Stimulated activated CD4-positive, alpha-beta T cell treated with anti-CD3 and anti-CD28 coated beads, Interleukin-15, amount 100 ng/mL, for 48 hours (primary cell): ENCODE results near the gene LRRC58.
"Not testable (repeated sequence)": the region's sequence is repeated elsewhere in the genome, so short reads cannot be mapped to it uniquely, and the experiment has no call there.

Experiments
- DNase-seq, 2 donors: peaks; one replicate each; pipeline ENCODE4 v3.0.0-alpha.2; 2020; ENCODE audit warnings: low read depth in 2 of 2

LRRC58 gene

GRCh38 chr3:120348991-120349854, at the start of gene LRRC58:
LRRC58 (minus strand) TSS chr3:120349354; CDS start chr3:120349243, 111 bp downstream.
- peak; percentile 72 to 80 for DNase-seq

- no peak for DNase-seq
Measured at GRCh38 chr3:120396469-120396868, 47.3 kb upstream of the LRRC58 start.

DNA sequence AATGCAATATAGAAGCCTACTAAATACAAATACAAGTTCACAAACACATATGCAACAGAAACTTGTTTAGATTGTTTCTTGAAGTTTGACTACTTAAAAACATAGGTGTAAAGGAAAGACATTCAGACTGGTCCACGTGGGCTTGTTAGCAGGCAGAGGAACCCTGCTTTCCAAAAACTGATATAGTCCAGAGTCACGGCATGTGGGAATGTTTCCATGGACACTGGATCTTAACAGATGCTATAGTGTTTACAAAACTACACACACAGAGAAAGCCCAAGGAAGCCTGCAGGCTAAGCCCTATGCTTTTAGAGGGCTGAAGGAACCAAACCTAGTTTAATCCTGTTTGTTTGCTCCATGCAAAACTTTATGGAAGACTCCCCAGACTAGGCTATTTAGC, 45.2 kb upstream of the LRRC58 start:
- DNase-seq = no peak

- DNase-seq = no peak
Measured at GRCh38 chr3:120393761-120394160, 44.6 kb upstream of the LRRC58 start.

DNA sequence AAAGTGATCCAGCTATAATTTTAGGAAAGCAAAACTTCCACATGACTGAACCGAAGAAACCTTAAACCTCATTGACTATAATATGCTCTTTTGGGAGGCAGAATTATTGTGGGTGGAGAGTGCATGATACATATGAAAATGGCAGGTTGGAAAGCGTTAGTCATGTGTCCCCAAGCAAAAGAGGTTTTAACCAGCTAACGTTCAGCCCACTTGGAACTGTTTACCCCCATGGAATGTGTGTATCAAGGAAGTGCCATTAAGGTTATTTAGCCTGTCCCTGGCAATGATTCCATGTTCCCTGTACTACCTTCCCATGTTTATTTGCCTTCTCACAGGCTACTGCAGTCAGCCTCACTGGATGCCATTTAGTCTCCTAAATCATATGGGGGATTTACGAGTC, 44.1 kb upstream of the LRRC58 start:
- no peak for DNase-seq

DNA sequence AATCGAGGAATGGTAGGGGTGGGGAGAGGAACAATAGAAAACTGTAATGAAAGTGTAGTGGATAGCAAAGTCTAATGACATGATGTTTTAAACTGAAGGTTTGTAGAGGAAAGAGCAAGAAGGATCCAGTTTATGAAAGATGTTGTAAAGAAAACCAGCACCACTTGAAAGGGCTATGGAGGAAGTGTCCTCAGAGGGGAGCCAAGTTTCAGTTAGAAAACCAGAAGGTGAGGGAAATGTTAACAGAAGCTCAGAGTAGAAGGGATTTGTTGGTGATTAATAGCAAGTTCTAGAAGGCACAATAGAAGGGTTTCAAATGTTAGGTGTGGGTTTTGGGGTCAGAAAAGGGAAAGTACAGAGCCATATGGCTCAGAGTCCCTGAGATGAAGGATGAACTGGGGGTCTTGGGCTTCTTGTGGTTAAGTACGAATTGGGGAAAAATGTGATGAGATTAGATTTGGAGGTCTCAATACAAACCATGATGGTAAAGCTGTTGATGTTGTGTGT, 33.8 kb upstream of the LRRC58 start:
- DNase-seq = no peak

- DNase-seq = no peak
Measured at GRCh38 chr3:120381503-120381902, 32.3 kb upstream of the LRRC58 start.

DNA sequence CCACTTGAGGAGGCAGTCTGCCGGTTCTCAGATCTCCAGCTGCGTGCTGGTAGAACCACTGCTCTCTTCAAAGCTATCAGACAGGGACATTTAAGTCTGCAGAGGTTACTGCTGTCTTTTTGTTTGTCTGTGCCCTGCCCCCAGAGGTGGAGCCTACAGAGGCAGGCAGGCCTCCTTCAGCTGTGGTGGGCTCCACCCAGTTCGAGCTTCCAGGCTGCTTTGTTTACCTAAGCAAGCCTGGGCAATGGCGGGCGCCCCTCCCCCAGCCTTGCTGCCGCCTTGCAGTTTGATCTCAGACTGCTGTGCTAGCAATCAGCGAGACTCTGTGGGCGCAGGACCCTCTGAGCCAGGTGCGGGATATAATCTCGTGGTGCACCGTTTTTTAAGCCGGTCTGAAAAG, 28.8 kb upstream of the LRRC58 start:
- DNase-seq = not testable (repeated sequence)

DNA sequence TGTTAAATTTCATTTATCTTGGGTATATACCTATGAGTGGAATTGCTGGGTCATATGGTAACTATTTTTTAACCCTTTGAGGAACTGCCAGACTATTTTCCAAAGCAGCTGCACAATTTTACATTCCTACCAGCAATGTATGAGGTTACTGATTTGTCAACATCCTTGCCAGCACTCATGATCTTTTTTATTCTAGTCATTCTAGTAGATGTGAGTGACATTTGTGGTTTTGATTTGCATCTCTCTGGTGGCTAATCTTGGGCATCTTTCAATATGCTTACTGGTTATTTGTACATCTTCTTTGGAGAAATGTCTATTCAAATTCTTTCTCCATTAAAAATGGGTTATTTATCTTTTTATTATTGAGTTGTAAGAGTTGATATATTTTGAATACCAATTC, 21.3 kb upstream of the LRRC58 start:
- no peak for DNase-seq

GRCh38 chr3:120369037-120369467, 19.9 kb upstream of the LRRC58 start:
- no peak for DNase-seq

- no peak for DNase-seq
Measured at GRCh38 chr3:120368172-120368571, 19.0 kb upstream of the LRRC58 start.

DNA sequence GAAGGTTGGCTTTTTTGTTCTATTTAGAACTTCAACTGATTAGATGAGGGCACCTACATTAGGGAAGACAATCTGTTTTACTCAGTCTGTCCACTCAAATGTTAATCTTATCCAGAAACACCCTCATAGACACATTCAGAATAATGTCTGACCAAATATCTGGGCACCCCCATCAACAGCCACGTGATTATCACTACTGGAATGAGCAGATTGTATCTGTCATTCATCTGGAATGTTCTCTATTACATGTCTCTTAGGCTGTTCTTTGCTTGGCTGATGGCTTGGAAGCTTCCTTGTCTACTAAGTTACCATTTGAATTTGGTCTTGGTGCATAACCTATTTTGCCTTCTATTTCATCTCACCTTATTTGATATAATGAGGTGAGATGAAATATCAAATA, 15.7 kb upstream of the LRRC58 start:
- no peak for DNase-seq

DNA sequence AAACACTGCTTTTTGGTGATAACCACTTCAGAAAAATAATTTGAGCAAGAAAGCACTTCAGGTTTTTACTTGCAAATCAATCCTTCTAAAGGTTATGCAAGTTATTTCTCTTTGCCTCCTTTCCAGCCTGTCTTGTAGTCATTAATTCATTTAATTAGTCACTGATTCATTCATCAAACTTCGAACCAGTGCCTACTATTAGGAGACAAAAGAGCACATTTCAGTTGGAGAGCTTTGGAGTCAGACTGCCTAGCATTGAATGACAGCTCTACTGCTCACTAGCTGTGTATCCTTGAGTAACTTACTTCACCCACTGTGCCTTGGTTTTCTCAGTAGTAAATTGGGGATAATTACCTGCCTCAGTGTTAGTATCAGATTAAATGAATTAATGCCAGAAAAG, 14.9 kb upstream of the LRRC58 start:
- DNase-seq = no peak

- DNase-seq = no peak
Measured at GRCh38 chr3:120357807-120358206, 8.7 kb upstream of the LRRC58 start.

GRCh38 chr3:120355486-120355885, 6.3 kb upstream of the LRRC58 start:
- DNase-seq = no peak

- DNase-seq = no peak
Measured at GRCh38 chr3:120353463-120353862, 4.3 kb upstream of the LRRC58 start.

DNA sequence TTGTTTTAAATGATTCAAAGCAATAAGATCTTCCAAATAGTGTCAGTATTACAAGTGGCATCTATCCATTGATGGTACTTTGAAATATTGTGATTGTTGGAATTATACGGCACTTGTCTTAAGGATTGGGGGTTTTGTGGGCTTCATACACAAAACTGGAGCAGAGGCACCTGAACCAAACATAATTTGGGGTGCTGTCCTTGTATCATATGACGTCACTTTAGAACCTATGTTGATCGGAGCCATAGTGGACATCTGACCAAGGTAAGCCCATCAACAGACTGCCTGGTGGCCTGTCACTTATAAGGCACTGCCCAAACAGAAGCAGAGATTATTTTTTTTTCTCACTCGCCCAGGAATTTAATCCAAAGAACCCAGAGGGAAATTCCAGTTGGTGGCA, 2.9 kb upstream of the LRRC58 start:
- no peak for DNase-seq

- no peak for DNase-seq
Measured at GRCh38 chr3:120350401-120350941, 1.3 kb upstream of the LRRC58 start.

GRCh38 chr3:120349855-120350125, 636 bp upstream of the LRRC58 start:
- DNase-seq = no peak

DNA sequence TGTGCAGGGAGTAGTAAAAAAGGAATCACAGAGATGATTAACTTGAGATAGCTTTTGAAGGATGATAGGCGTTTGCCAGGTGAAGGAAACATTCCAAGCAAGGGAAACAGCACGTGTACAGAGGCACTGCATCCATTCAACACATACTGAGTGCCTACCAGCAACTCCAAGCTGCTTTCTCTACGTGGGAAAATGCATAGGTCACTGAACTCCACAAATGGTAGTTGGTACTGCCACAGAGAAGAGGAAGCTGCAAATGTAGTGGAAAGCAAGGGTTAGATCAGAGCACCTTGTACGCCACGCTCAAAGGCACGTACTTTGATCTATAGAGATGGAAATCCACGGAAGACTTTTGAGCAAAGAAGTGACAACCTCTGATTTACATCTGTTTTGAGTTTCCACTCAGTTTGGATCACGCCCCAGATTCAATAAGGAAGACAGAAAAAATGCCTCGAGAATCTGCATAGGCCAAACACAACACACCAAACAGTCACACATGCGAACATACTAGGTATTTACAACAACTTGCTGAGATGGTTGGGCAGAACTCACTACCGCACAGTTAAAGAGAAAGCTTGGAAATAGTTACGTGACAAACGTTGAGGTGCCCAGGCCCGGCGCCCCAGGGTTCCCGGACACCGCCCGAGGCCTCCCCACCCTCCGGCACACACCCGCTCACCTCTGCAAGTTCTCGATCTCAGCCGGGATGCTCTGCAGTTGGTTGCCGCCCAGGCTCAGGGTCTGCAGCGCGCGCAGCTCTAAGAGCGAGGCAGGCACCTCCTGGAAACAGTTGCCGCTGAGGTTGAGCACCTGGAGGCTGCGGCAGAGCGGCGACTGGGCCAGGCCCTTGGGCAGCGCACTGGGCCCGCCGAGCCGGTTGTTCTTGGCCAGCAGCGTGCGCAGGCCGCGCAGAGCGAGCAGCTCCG, 826 bp downstream of the LRRC58 start:
- DNase-seq = peak; percentile 27 to 35

DNA sequence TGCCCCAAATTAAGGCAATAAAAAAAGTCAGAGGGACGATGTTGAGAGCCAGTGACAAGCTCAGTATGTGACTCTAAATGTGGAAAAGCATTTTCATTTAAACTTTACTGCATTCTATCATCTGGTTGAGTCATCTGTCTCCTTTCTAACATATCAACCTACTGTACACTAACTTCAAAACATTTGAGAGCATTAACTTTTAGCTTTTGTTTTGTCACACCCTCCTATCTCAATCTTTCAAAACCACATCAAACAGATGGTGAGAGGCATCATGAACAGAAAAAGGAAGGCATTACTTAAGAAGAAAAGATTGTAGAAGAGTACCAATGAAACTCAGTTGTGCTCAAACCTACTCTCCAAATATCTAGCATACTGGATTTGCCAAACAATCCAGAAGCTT, 4.8 kb downstream of the LRRC58 start:
- DNase-seq = no peak

GRCh38 chr3:120341658-120342346, 7.4 kb downstream of the LRRC58 start:
- DNase-seq = no peak
